Measurements from ENCODE around the gene EGR2. TPM values are rescaled to one million over a fixed set of nuclear protein-coding genes. Genes with fewer than 3 reads are reported as not detected.

EGR2 gene
- total RNA-seq, 1 experiment from 2014 or later = 2.3 TPM

- H3K9me2 ChIP-seq (ENCODE audit: insufficient read depth) = no peaks in the 10 kb centered on the region
- peaks cover 0 to 6% of the 10 kb centered on the region in 2 experiments; a peak in 2 of 4 replicates for H3K4me1 ChIP-seq (ENCODE audit: control insufficient read depth in 1 of 2, insufficient read depth in 2 of 2, low read length in 2 of 2)
- TF ChIP-seq CEBPB (IDR thresholded peaks at IDR 0.05; ENCODE audit: low read depth) = no peak
- TF ChIP-seq ELF1 (IDR thresholded peaks at IDR 0.05; ENCODE audit: borderline replicate concordance, low read depth) = no peak
- no peak for TF ChIP-seq FOSL1 (IDR thresholded peaks at IDR 0.05; ENCODE audit: low read depth)
- TF ChIP-seq JUND (IDR thresholded peaks at IDR 0.05) = no peak
- no peak for TF ChIP-seq TCF7L2 (IDR thresholded peaks at IDR 0.05; ENCODE audit: borderline replicate concordance, extremely low read depth, insufficient read depth, insufficient read length)
- no peak for TF ChIP-seq REST (IDR thresholded peaks at IDR 0.05; ENCODE audit: low read depth)
- no peaks in the 10 kb centered on the region for H3K9me3 ChIP-seq (ENCODE audit: control insufficient read depth in 1 of 2, insufficient read depth in 1 of 2, low read depth in 1 of 2, low read length in 2 of 2)
- no peak overlapping the region for H3K27ac ChIP-seq (ENCODE audit: low read depth, low read length)
- no peak overlapping the region for H3K4me2 ChIP-seq (ENCODE audit: low read length)
- CTCF ChIA-PET = no interaction called here
- no peak overlapping the region for H3K9ac ChIP-seq (ENCODE audit: low read length)
- no peaks in the 10 kb centered on the region for H3K79me2 ChIP-seq (ENCODE audit: insufficient read depth, low read length)
- no peaks in the 10 kb centered on the region for H3K27me3 ChIP-seq (ENCODE audit: insufficient read depth, low read length)
- H4K20me1 ChIP-seq (ENCODE audit: insufficient read depth) = no peaks in the 10 kb centered on the region
- BruUV-seq (replicated peaks) = no TSS peak
- no peak overlapping the region for H2AFZ ChIP-seq (ENCODE audit: low read depth, low read length, poor library complexity, severe bottlenecking)
- RAD21 ChIA-PET (ENCODE audit: low non-redundant PET in 1 of 2, low total read pairs in 2 of 2, uncharacterized antibody in 2 of 2, unreplicated experiment in 2 of 2) = no interaction called here
- no peaks in the 10 kb centered on the region for H3K36me3 ChIP-seq (ENCODE audit: control insufficient read depth in 1 of 2, insufficient read depth in 2 of 2, low read length in 2 of 2)
- POLR2A ChIA-PET = no interaction called here
- H3K4me3 ChIP-seq (replicated peaks in 1 of 2; ENCODE audit: low read depth in 1 of 2, low read length in 2 of 2) = no peak overlapping the region
- ATAC-seq (no peak), DNase-seq (ENCODE audit: low read depth, low spot score) (no peak)
- intact Hi-C loops (cut with micrococcal nuclease) = no loop called here
Measured at GRCh38 chr10:62763155-62763554, 53.0 kb downstream of the EGR2 start.

Other genes starting within 250 kb of the EGR2 start
- gene ADO, start 11.6 kb downstream of the EGR2 start, total RNA-seq (2021; ENCODE audit: unreplicated experiment) = 26.2 TPM

Measured in HCT116 (cell line).